CD14-positive monocyte (primary cell): ENCODE data around the gene PBX3. TPM values are rescaled to one million over a fixed set of nuclear protein-coding genes. Genes with fewer than 3 reads are reported as not detected.
A peak's percentile ranks its signal among the peaks of the same experiment; 100 is the strongest.

Source experiments
- DNase-seq, 3 donors: peaks; one replicate each; pipeline ENCODE4 v3.0.0-alpha.2; 2011 to 2022
- H2AFZ ChIP-seq: 2 replicates; pipeline ENCODE4 v1.6.0; 2012; ENCODE audit warnings: mild to moderate bottlenecking, low read depth, low read length, inconsistent platforms; ENCODE audit not compliant: insufficient read depth, poor library complexity, severe bottlenecking
- H3K27ac ChIP-seq, 2 donors: 1 replicate in 1 of 2; 2 replicates in 1 of 2; pipeline ENCODE4 v1.5.1; 2012 to 2013; ENCODE audit warnings: low read length in 2 of 2, control low read depth in 1 of 2, inconsistent platforms in 1 of 2, low read depth in 1 of 2, mild to moderate bottlenecking in 1 of 2
- H3K27me3 ChIP-seq, 2 donors: one replicate each; pipeline versions ENCODE4 v1.6.0 to v1.6.1; 2011 to 2013; ENCODE audit warnings: low read length in 2 of 2; ENCODE audit not compliant: control insufficient read depth in 2 of 2, insufficient read depth in 2 of 2
- H3K36me3 ChIP-seq, 2 donors: replicated peaks in 1 of 2; 1 replicate in 1 of 2; 2 replicates in 1 of 2; pipeline versions ENCODE4 v1.5.1 to v1.6.1; 2012 to 2013; ENCODE audit warnings: low read length in 2 of 2, control low read depth in 1 of 2, inconsistent platforms in 1 of 2, mild to moderate bottlenecking in 1 of 2; ENCODE audit not compliant: insufficient read depth in 2 of 2, control insufficient read depth in 1 of 2
- H3K4me1 ChIP-seq, 2 donors: 1 replicate in 1 of 2; 2 replicates in 1 of 2; pipeline versions ENCODE4 v1.5.1 to v1.6.1; 2012 to 2013; ENCODE audit warnings: low read length in 2 of 2, control low read depth in 1 of 2, inconsistent platforms in 1 of 2, mild to moderate bottlenecking in 1 of 2, moderate library complexity in 1 of 2; ENCODE audit not compliant: insufficient read depth in 2 of 2, control insufficient read depth in 1 of 2
- H3K4me2 ChIP-seq: replicated peaks from 2 replicates; pipeline ENCODE3; 2012; ENCODE audit warnings: low read length, moderate library complexity, mild to moderate bottlenecking; ENCODE audit not compliant: poor library complexity, severe bottlenecking; ENCODE audit errors: extremely low read depth
- H3K4me3 ChIP-seq, 3 experiments: fragments of 200-600 bp in 1 of 3; sonication (generic) in 1 of 3; replicated peaks in 1 of 3; 1 replicate in 2 of 3; 2 replicates in 1 of 3; pipeline ENCODE4 v1.5.1; 2011 to 2013; ENCODE audit warnings: low read length in 3 of 3, mild to moderate bottlenecking in 3 of 3, control low read depth in 2 of 3, low read depth in 2 of 3, inconsistent platforms in 1 of 3, moderate library complexity in 1 of 3
- H3K79me2 ChIP-seq: 2 replicates; pipeline ENCODE4 v1.6.0; 2012; ENCODE audit warnings: mild to moderate bottlenecking, control low read depth, inconsistent platforms, low read length, moderate library complexity; ENCODE audit not compliant: insufficient read depth
- H3K9ac ChIP-seq: 2 replicates; pipeline ENCODE4 v1.6.0; 2017; ENCODE audit warnings: low read length, mild to moderate bottlenecking; ENCODE audit not compliant: insufficient read depth, poor library complexity, severe bottlenecking
- H3K9me3 ChIP-seq, 2 donors: replicated peaks in 1 of 2; 1 replicate in 1 of 2; 2 replicates in 1 of 2; pipeline versions ENCODE4 v1.5.1 to v1.6.1; 2012 to 2013; ENCODE audit warnings: low read length in 2 of 2, control low read depth in 1 of 2; ENCODE audit not compliant: control insufficient read depth in 1 of 2, insufficient read depth in 1 of 2
- H4K20me1 ChIP-seq: 2 replicates; pipeline ENCODE4 v1.6.0; 2012; ENCODE audit warnings: mild to moderate bottlenecking, low read length, control low read depth, moderate library complexity; ENCODE audit not compliant: insufficient read depth
- H3K27ac Mint-ChIP-seq, 7 donors: one replicate each; pipeline ENCODE4 v1.8.0; 2020; ENCODE audit warnings: mild to moderate bottlenecking in 7 of 7, mixed read lengths in 7 of 7, moderate library complexity in 6 of 7, inconsistent platforms in 2 of 7
- H3K27me3 Mint-ChIP-seq, 3 donors: one replicate each; pipeline ENCODE4 v1.8.0; 2021 to 2022; ENCODE audit warnings: low read depth in 3 of 3, mild to moderate bottlenecking in 3 of 3, mixed read lengths in 3 of 3, moderate library complexity in 3 of 3, inconsistent platforms in 1 of 3
- H3K36me3 Mint-ChIP-seq, 2 donors: one replicate each; pipeline ENCODE4 v1.8.0; 2020; ENCODE audit warnings: mixed read lengths in 2 of 2, inconsistent platforms in 1 of 2, mild to moderate bottlenecking in 1 of 2
- H3K4me1 Mint-ChIP-seq: one replicate; pipeline ENCODE4 v1.8.0; 2020; ENCODE audit warnings: mild to moderate bottlenecking, mixed read lengths
- H3K4me3 Mint-ChIP-seq, 2 donors: one replicate each; pipeline ENCODE4 v1.8.0; 2020; ENCODE audit warnings: mild to moderate bottlenecking in 2 of 2, mixed read lengths in 2 of 2, moderate library complexity in 1 of 2
- H3K9me3 Mint-ChIP-seq, 7 donors: one replicate each; pipeline ENCODE4 v1.8.0; 2020 to 2022; ENCODE audit warnings: mixed read lengths in 7 of 7, mild to moderate bottlenecking in 6 of 7, moderate library complexity in 6 of 7, inconsistent platforms in 2 of 7
- CTCF ChIP-seq: fragments of 200-600 bp; IDR thresholded peaks from one replicate; pipeline ENCODE4 v1.8.0; 2022; ENCODE audit warnings: antibody characterized with exemption, mild to moderate bottlenecking
- WGBS: methylation state at CpG from one replicate; pipeline ENCODE4 v1.1.5; 2013; ENCODE audit warnings: missing lambda C conversion rate; ENCODE audit not compliant: insufficient coverage; 5-methylcytosine and 5-hydroxymethylcytosine counted together
- intact Hi-C, 2 donors: fragments of 100-400 bp; cut with micrococcal nuclease; formaldehyde crosslinking; loops; one replicate each; pipeline versions ENCODE4 v1.15.0 to v1.15.1; 2023
- polyA plus RNA-seq, 3 donors: library from polyadenylated mRNA; depleted of rRNA in 1 of 3; unstranded in 2 of 3; stranded (reverse) in 1 of 3; fragments of 300-500 nt in 2 of 3; fragments of >200 nt in 1 of 3; fragmentation: Illumina TruSeq in 2 of 3; gene quantifications; 1 replicate in 2 of 3; 2 replicates in 1 of 3; pipeline ENCODE4 v1.2.3, GENCODE V29; 2012 to 2021

Gene PBX3
- polyA plus RNA-seq, 3 donors = 6.6 to 22.7 (median 7.1) TPM

- 62% methylated on average over 2 of the region's 6 CpGs for WGBS
- Histone ChIP-seq H2AFZ (no peak overlapping the region), H3K9me3 (no peaks in the 10 kb centered on the region), H3K4me1 (peaks cover 6 to 11% of the 10 kb centered on the region in 2 donors), H3K79me2 (peaks cover 91% of the 10 kb centered on the region), H3K36me3 (peaks cover 0 to 7% of the 10 kb centered on the region in 2 donors), H3K4me2 (no peak overlapping the region), H3K9ac (no peak overlapping the region), H3K27ac (no peak overlapping the region), H4K20me1 (peaks cover 54% of the 10 kb centered on the region), H3K27me3 (no peaks in the 10 kb centered on the region), H3K4me3 (no peak overlapping the region)
- intact Hi-C loops = loop anchor here in 1 of 2 donors (10.0 kb wide), 1 partner anchor 47 kb away; no protein-coding TSS in a partner anchor
- Mint-ChIP-seq H3K4me1 (peaks cover 24% of the 10 kb centered on the region), H3K9me3 (no peaks in the 10 kb centered on the region), H3K36me3 (peaks cover 6 to 9% of the 10 kb centered on the region in 2 donors), H3K27ac (no peak overlapping the region), H3K4me3 (no peak overlapping the region), H3K27me3 (no peaks in the 10 kb centered on the region)
- TF ChIP-seq CTCF = no peak
- no peak for DNase-seq
Observed at GRCh38 chr9:125701351-125701750, 45.8 kb upstream of the PBX3 start.

GRCh38 chr9:125703662-125704061 lies 43.5 kb upstream of the PBX3 start:
- H3K4me3 Mint-ChIP-seq = no peak overlapping the region

More at GRCh38 chr9:125703662-125704061, 43.5 kb upstream of the PBX3 start:
- Histone ChIP-seq H3K4me3 (no peak overlapping the region), H3K79me2 (peaks cover 81% of the 10 kb centered on the region), H4K20me1 (peaks cover 47% of the 10 kb centered on the region), H3K4me2 (no peak overlapping the region), H3K9ac (no peak overlapping the region), H3K9me3 (no peaks in the 10 kb centered on the region), H3K27ac (no peak overlapping the region), H3K27me3 (no peaks in the 10 kb centered on the region), H3K36me3 (peaks cover 0 to 7% of the 10 kb centered on the region in 2 donors), H2AFZ (no peak overlapping the region), H3K4me1 (peaks cover 15 to 20% of the 10 kb centered on the region in 2 donors)
- H3K27me3 Mint-ChIP-seq = peaks cover 0 to 2% (median 0%) of the 10 kb centered on the region in 3 donors
- intact Hi-C loops = loop anchor here in 1 of 2 donors (10.0 kb wide), 1 partner anchor 49 kb away; no protein-coding TSS in a partner anchor
- H3K9me3 Mint-ChIP-seq = no peaks in the 10 kb centered on the region
- no CpG with 5 or more reads among the region's 4 CpGs for WGBS
- TF ChIP-seq CTCF = no peak
- H3K36me3 Mint-ChIP-seq = peaks cover 6 to 9% of the 10 kb centered on the region in 2 donors
- H3K27ac Mint-ChIP-seq = peak overlapping the region in 1 of 7 donors; percentile 82
- no peak for DNase-seq
- peaks cover 31% of the 10 kb centered on the region for H3K4me1 Mint-ChIP-seq
